ENCODE results near the gene SIRT2. TPM values are rescaled to one million over a fixed set of nuclear protein-coding genes. Genes with fewer than 3 reads are reported as not detected.

Gene SIRT2
- total and polyA plus RNA-seq, 2 donors (not counting 1 experiment from before 2014, with no cell fraction given): 42.4 to 65.9 TPM

GRCh38 chr19:38862321-38863059 is 36.9 kb downstream of the SIRT2 start:
- H3K9me3 ChIP-seq (ENCODE audit: control extremely low read depth in 1 of 3, control insufficient read depth in 2 of 3, insufficient read depth in 1 of 3, low read length in 2 of 3): peaks cover 0 to 6% (median 0%) of the 10 kb centered on the region in 3 donors
- peak overlapping the region; percentile 36 for H3K4me2 ChIP-seq (replicated peaks; ENCODE audit: low read depth, low read length, poor library complexity, severe bottlenecking)

More at GRCh38 chr19:38862321-38863059, 36.9 kb downstream of the SIRT2 start:
- DNase-seq (no peak), ATAC-seq (ENCODE audit: low read depth) (no peak)
- Histone ChIP-seq H3K4me3 (ENCODE audit: control extremely low read depth in 1 of 5, extremely low read depth in 1 of 5, insufficient read depth in 1 of 5, low read depth in 2 of 5, low read length in 4 of 5) (no peak overlapping the region), H4K20me1 (ENCODE audit: control insufficient read depth, insufficient read depth, low read length, poor library complexity, severe bottlenecking) (no peaks in the 10 kb centered on the region), H3K36me3 (replicated peaks in 1 of 2; ENCODE audit: control extremely low read depth in 1 of 2, control insufficient read depth in 1 of 2, extremely low read depth in 1 of 2, insufficient read depth in 2 of 2, low read length in 1 of 2) (no peaks in the 10 kb centered on the region), H3K79me2 (ENCODE audit: control insufficient read depth, insufficient read depth, low read length) (peaks cover 4% of the 10 kb centered on the region), H3K4me1 (ENCODE audit: control insufficient read depth in 2 of 2, insufficient read depth in 2 of 2, low read length in 2 of 2) (peaks cover 66 to 93% of the 10 kb centered on the region in 2 donors), H3K27me3 (replicated peaks in 1 of 4; ENCODE audit: control extremely low read depth in 1 of 4, control insufficient read depth in 3 of 4, insufficient read depth in 4 of 4, low read length in 3 of 4) (no peaks in the 10 kb centered on the region), H2AFZ (ENCODE audit: insufficient read depth, low read depth, low read length, poor library complexity, severe bottlenecking) (no peak overlapping the region), H3K9ac (ENCODE audit: low read length) (no peak overlapping the region), H3K27ac (ENCODE audit: low read length in 2 of 2) (peak overlapping the region; percentile 24 to 55)
- TF ChIP-seq EZH2 (IDR thresholded peaks at IDR 0.05; ENCODE audit: borderline replicate concordance, insufficient read depth, low read depth, low read length, poor library complexity, severe bottlenecking): no peak
- TF ChIP-seq, protein P1, sequence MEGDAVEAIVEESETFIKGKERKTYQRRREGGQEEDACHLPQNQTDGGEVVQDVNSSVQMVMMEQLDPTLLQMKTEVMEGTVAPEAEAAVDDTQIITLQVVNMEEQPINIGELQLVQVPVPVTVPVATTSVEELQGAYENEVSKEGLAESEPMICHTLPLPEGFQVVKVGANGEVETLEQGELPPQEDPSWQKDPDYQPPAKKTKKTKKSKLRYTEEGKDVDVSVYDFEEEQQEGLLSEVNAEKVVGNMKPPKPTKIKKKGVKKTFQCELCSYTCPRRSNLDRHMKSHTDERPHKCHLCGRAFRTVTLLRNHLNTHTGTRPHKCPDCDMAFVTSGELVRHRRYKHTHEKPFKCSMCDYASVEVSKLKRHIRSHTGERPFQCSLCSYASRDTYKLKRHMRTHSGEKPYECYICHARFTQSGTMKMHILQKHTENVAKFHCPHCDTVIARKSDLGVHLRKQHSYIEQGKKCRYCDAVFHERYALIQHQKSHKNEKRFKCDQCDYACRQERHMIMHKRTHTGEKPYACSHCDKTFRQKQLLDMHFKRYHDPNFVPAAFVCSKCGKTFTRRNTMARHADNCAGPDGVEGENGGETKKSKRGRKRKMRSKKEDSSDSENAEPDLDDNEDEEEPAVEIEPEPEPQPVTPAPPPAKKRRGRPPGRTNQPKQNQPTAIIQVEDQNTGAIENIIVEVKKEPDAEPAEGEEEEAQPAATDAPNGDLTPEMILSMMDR (IDR thresholded peaks at IDR 0.05): no peak
- peak overlapping the region; percentile 82 for H3K27ac Mint-ChIP-seq
- no peaks in the 10 kb centered on the region for H3K9me3 Mint-ChIP-seq (ENCODE audit: insufficient read depth)
- intact Hi-C loops (cut with micrococcal nuclease): loop anchor here (10.0 kb wide), 1 partner anchor 542 kb away; the partner anchor contains the start of gene ZFP36
- WGBS (ENCODE audit: insufficient coverage): 59% methylated on average over 4 of the region's 10 CpGs
- peak overlapping the region; percentile 24 for H3K4me3 Mint-ChIP-seq
- ChIA-PET POLR2A (interaction anchor here (0.6 to 10.3 kb wide), 2 partner anchors 11 to 282 kb away, joined by 4 to 237 read pairs; partner anchors contain the start of gene HNRNPL), CTCF (interaction anchor here (1.3 to 6.8 kb wide), 4 partner anchors 10 to 25 kb away, joined by 4 to 62 read pairs (median 12); partner anchors contain the start of gene RINL)
- H3K27me3 Mint-ChIP-seq: no peaks in the 10 kb centered on the region
- H3K4me1 Mint-ChIP-seq: peaks cover 65% of the 10 kb centered on the region
